H54 (cell line): Measurements from ENCODE around the gene APOC1.
"Not testable (repeated sequence)": the region's sequence is repeated elsewhere in the genome, so short reads cannot be mapped to it uniquely, and the experiment has no call there.

Experiments used
- DNase-seq: peaks from one replicate; pipeline ENCODE4 v3.0.0; 2011; ENCODE audit warnings: low spot score, mixed read lengths; ENCODE audit not compliant: insufficient read length
- FAIRE-seq: peaks from 3 replicates; lab custom pipeline; 2011; peaks lifted over from hg19 to GRCh38; lab: Jason Lieb, UNC
- POLR2A ChIP-seq: IDR thresholded peaks from 2 replicates; pipeline ENCODE4 v1.6.1; 2011; ENCODE audit warnings: low read depth, mild to moderate bottlenecking, low read length

APOC1 gene

DNA sequence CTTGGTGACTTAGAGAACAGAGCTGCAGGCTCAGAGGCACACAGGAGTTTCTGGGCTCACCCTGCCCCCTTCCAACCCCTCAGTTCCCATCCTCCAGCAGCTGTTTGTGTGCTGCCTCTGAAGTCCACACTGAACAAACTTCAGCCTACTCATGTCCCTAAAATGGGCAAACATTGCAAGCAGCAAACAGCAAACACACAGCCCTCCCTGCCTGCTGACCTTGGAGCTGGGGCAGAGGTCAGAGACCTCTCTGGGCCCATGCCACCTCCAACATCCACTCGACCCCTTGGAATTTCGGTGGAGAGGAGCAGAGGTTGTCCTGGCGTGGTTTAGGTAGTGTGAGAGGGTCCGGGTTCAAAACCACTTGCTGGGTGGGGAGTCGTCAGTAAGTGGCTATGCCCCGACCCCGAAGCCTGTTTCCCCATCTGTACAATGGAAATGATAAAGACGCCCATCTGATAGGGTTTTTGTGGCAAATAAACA lies 9.9 kb downstream of the APOC1 start:
- DNase-seq (no peak), FAIRE-seq (no peak)
- TF ChIP-seq POLR2A, result no peak

DNA sequence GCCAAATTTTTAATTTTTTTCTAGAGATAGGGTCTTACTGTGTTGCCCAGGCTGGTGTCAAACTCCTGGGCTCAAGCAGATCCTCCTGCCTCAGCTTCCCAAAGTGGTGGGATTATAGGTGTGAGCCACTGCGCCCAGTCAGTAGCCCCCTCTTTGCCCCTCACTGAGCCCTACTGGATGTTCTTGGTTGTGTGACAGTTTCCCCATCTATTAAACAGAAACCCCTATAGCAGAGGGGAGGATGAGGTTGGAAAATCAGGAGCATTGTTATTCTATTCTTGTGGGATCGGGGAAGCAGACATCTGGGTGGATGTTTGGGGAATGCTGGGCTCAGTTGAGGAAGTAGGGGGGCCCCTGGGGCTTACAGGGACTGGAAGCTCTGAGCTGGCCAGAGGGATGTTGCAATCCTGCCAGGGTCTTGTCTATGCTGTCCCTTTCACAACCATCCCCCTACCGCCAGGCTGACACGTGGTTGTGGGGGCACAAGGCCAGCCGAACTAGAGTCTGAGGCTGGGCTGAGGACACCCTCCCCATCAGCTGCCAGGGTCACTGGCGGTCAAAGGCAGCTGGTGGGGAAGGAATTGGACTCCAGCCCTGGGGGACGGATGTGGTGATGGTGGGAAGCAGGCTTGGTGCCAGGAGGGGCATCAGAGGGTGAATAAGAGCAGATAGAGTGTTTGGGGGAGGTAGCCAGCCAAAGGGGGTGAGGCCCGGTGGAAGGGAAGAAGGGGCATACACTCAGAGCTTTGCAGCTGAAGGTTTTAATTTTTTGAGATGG lies 10.9 kb downstream of the APOC1 start:
- no peak for DNase-seq
- FAIRE-seq, result no peak

GRCh38 chr19:44926245-44927077 lies 12.1 kb downstream of the APOC1 start:
- DNase-seq, FAIRE-seq: not testable (repeated sequence)

More for the DNA sequence above, 10.9 kb downstream of the APOC1 start:
- TF ChIP-seq POLR2A, result no peak

DNA sequence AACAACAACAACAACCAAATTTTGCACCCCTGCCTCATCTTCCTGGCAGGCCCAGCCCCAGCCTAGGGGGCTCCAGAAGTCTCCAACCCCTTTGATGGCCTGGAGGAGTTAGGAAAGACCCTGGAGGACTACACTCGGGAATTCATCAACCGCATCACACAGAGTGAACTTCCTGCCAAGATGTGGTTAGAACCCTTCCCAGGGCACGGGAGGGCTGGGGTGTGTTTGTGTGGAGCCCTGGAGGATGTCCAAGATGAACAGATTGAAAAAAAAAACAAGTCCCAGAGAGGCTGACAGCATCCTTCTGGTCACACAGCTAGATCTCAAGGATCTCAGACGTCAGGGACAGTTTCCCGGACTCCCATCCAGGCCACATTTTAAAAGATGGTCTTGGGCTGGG lies 13.3 kb downstream of the APOC1 start:
- no peak for FAIRE-seq
- TF ChIP-seq POLR2A, result no peak
- DNase-seq, result no peak

GRCh38 chr19:44930088-44930487 lies 15.7 kb downstream of the APOC1 start:
- FAIRE-seq (no peak), DNase-seq (no peak)
- no peak for TF ChIP-seq POLR2A

DNA sequence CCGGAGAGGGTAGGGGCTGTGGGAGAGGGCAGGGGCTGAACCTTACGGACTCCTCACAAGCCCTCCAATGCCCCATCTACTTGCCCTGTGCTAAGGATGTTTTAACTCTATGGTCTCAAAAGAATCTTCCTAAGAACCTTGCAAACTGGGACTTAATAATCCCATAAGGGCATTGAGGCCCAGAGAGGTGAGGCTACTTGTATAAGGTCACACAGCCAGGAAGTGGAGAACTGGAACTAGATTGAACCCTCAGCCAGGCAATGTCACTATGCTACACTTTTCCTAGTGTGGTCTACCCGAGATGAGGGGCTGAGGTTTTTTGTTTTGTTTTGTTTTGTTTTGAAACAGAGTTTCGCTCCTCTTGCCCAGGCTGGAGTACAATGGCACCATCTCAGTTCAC lies 17.1 kb downstream of the APOC1 start:
- DNase-seq, result no peak
- no peak for FAIRE-seq
- TF ChIP-seq POLR2A, result no peak

GRCh38 chr19:44939668-44940067 lies 25.3 kb downstream of the APOC1 start:
- DNase-seq (no peak), FAIRE-seq (no peak)
- TF ChIP-seq POLR2A, result no peak

DNA sequence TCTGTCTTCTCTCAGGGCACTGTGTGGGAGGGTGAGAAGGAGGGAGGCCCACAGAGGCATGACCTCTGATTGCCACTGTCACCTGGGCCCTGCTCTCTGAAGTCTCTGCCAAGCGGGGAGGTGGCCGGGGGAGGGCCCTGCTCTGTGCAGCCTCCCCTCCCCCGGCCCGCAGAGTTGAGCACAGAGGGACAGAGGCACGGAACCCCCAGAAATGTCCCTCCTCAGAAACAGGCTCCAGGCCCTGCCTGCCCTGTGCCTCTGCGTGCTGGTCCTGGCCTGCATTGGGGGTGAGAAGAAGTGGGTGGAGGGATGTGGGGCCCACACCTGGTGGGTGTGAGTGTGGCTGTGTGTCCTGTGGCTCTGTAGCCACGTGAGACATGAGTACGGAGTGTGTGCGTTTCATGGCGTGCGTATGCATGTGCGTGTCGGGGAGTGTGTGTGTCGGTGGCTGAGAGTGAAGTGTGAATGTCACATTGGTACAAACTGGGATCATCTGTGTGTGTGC lies 27.7 kb downstream of the APOC1 start, which contains the start of gene APOC4:
TSS of gene APOC4 (plus strand) at position 171 of the 505 bp plus-strand sequence. CDS start at position 212, 41 bp downstream.
- DNase-seq (no peak), FAIRE-seq (no peak)
- no peak for TF ChIP-seq POLR2A

- FAIRE-seq (no peak), DNase-seq (no peak)
- TF ChIP-seq POLR2A, result no peak
Observed at GRCh38 chr19:44943801-44944249, 29.4 kb downstream of the APOC1 start.

- no peak for DNase-seq
- FAIRE-seq, result no peak
- TF ChIP-seq POLR2A, result no peak
Observed at GRCh38 chr19:44947041-44947581, 32.7 kb downstream of the APOC1 start.

GRCh38 chr19:44948237-44948636 lies 33.8 kb downstream of the APOC1 start:
- no peak for TF ChIP-seq POLR2A
- DNase-seq (no peak), FAIRE-seq (no peak)

DNA sequence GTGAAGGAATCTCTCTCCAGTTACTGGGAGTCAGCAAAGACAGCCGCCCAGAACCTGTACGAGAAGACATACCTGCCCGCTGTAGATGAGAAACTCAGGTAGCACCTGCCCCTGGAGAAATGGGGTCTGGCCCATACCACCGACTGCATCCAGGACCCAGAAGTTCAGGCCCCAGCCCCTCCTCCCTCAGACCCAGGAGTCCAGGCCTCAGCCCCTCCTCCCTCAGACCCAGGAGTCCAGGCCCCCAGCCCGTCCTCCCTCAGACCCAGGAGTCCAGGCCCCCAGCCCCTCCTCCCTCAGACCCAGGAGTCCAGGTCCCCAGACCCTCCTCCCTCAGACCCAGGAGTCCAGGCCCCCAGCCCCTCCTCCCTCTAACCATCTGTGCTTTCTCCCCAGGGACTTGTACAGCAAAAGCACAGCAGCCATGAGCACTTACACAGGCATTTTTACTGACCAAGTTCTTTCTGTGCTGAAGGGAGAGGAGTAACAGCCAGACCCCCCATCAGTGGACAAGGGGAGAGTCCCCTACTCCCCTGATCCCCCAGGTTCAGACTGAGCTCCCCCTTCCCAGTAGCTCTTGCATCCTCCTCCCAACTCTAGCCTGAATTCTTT lies 34.5 kb downstream of the APOC1 start:
- DNase-seq (no peak), FAIRE-seq (no peak)
- no peak for TF ChIP-seq POLR2A

- no peak for TF ChIP-seq POLR2A
- no peak for FAIRE-seq
- DNase-seq, result no peak
Observed at GRCh38 chr19:44949550-44949949, 35.1 kb downstream of the APOC1 start.
